A549 (cell line): ENCODE results near the gene DAPL1. TPM values are rescaled to one million over a fixed set of nuclear protein-coding genes. Genes with fewer than 3 reads are reported as not detected.

Source experiments
- ATAC-seq, 2 experiments: fragments of 200-7000 bp in 1 of 2; fragments of >200 bp in 1 of 2; cut with Nextera tagmentation in 1 of 2; cut with Tn5 transposase in 1 of 2; 3 replicates each; pipeline versions ENCODE4 v1.8.0 to v1.9.1; 2018 to 2020; ENCODE audit warnings: mild to moderate bottlenecking in 1 of 2, moderate library complexity in 1 of 2
- CTCF ChIA-PET: fragments of 300-600 bp; sonication (Branson Sonifier 250); formaldehyde crosslinking; extraction: SDS; loops from one replicate; lab custom pipeline; 2021; ENCODE audit warnings: antibody characterized with exemption, inconsistent platforms; lab: Yijun Ruan, JAX
- POLR2A ChIA-PET: fragments of 350-600 bp; formaldehyde crosslinking; extraction: SDS; loops from one replicate; lab custom pipeline; 2021; ENCODE audit warnings: antibody characterized with exemption, inconsistent platforms; lab: Yijun Ruan, JAX
- DNase-seq, 2 experiments: peaks; one replicate each; pipeline versions ENCODE4 v3.0.0 to v3.0.0-alpha.2; 2011 to 2016; ENCODE audit warnings: low read depth in 1 of 2, low spot score in 1 of 2
- FAIRE-seq: peaks from 2 replicates; lab custom pipeline; 2011; peaks lifted over from hg19 to GRCh38; lab: Jason Lieb, UNC
- H3K27ac ChIP-seq, 2 experiments: fragments of >200 bp; sonication (Bioruptor Twin); formaldehyde crosslinking; 3 replicates each; pipeline ENCODE4 v1.5.1; 2016 to 2017
- H3K4me1 ChIP-seq: fragments of >200 bp; sonication (Bioruptor Twin); formaldehyde crosslinking; 3 replicates; pipeline ENCODE4 v1.6.1; 2016
- H3K4me2 ChIP-seq: fragments of >200 bp; sonication (Bioruptor Twin); formaldehyde crosslinking; 3 replicates; pipeline ENCODE4 v1.6.1; 2016
- H3K4me3 ChIP-seq: fragments of >200 bp; sonication (Bioruptor Twin); formaldehyde crosslinking; 3 replicates; pipeline ENCODE4 v1.5.1; 2016
- H3K9me3 ChIP-seq: fragments of >200 bp; sonication (Bioruptor Twin); formaldehyde crosslinking; 3 replicates; pipeline ENCODE4 v1.6.1; 2016
- CEBPB ChIP-seq, 2 experiments: fragments of >200 bp in 1 of 2; sonication (Bioruptor Twin) in 1 of 2; formaldehyde crosslinking in 1 of 2; IDR thresholded peaks; 2 replicates each; pipeline ENCODE4 v1.6.1; 2012 to 2016
- CHD2 ChIP-seq: fragments of 150-350 bp; IDR thresholded peaks from 2 replicates; pipeline ENCODE4 v1.6.1; 2014; ENCODE audit warnings: low read length; ENCODE audit not compliant: partially characterized antibody
- CHD4 ChIP-seq: fragments of 200-600 bp; sonication (generic); IDR thresholded peaks from 2 replicates; pipeline ENCODE4 v1.6.1; 2016; ENCODE audit warnings: antibody characterized with exemption, mild to moderate bottlenecking, borderline replicate concordance
- CTCF ChIP-seq: fragments of >200 bp; sonication (Bioruptor Twin); formaldehyde crosslinking; IDR thresholded peaks from 3 replicates; pipeline ENCODE4 v1.5.1; 2016
- EHF ChIP-seq: fragments of 250-450 bp; sonication (Bioruptor Pico); IDR thresholded peaks from 2 replicates; pipeline ENCODE4 v1.5.0; 2020; ENCODE audit warnings: mild to moderate bottlenecking
- EP300 ChIP-seq, 2 experiments: fragments of >200 bp; sonication (Bioruptor Twin); formaldehyde crosslinking; IDR thresholded peaks; 2 replicates in 1 of 2; 3 replicates in 1 of 2; pipeline ENCODE4 v1.6.1; 2016 to 2017
- FOSB ChIP-seq: fragments of 250-450 bp; sonication (Bioruptor Pico); IDR thresholded peaks from 2 replicates; pipeline ENCODE4 v1.5.0; 2020; ENCODE audit warnings: mild to moderate bottlenecking, moderate library complexity
- FOSL2 ChIP-seq, 2 experiments: fragments of 450-650 bp in 1 of 2; fragments of >200 bp in 1 of 2; sonication (Bioruptor Twin) in 1 of 2; formaldehyde crosslinking; IDR thresholded peaks; 2 replicates each; pipeline versions ENCODE4 v1.5.0 to v1.6.1; 2016 to 2020; ENCODE audit warnings: mild to moderate bottlenecking in 1 of 2, moderate library complexity in 1 of 2
- FOXS1 ChIP-seq: fragments of 250-450 bp; sonication (Bioruptor Pico); IDR thresholded peaks from 2 replicates; pipeline ENCODE4 v1.5.0; 2020; ENCODE audit warnings: mild to moderate bottlenecking, moderate library complexity
- HDAC2 ChIP-seq: fragments of 200-600 bp; sonication (generic); IDR thresholded peaks from 2 replicates; pipeline ENCODE4 v1.6.1; 2016
- HOXB5 ChIP-seq: fragments of 250-450 bp; sonication (Bioruptor Pico); IDR thresholded peaks from 2 replicates; pipeline ENCODE4 v1.5.0; 2020; ENCODE audit warnings: mild to moderate bottlenecking, moderate library complexity
- JUN ChIP-seq, 2 experiments: fragments of >200 bp; sonication (Bioruptor Twin); formaldehyde crosslinking; IDR thresholded peaks; 2 replicates in 1 of 2; 3 replicates in 1 of 2; pipeline ENCODE4 v1.6.1; 2016 to 2017
- JUNB ChIP-seq: fragments of >200 bp; sonication (Bioruptor Twin); formaldehyde crosslinking; IDR thresholded peaks from 2 replicates; pipeline ENCODE4 v1.6.1; 2016
- KDM1A ChIP-seq: fragments of 200-600 bp; sonication (generic); IDR thresholded peaks from 2 replicates; pipeline ENCODE4 v1.6.1; 2016; ENCODE audit warnings: low read depth, mild to moderate bottlenecking
- KDM5A ChIP-seq: fragments of 200-600 bp; sonication (generic); IDR thresholded peaks from 2 replicates; pipeline ENCODE4 v1.6.1; 2016; ENCODE audit warnings: antibody characterized with exemption, mild to moderate bottlenecking
- MAFK ChIP-seq: fragments of 450-650 bp; IDR thresholded peaks from 2 replicates; pipeline ENCODE4 v1.6.1; 2014; ENCODE audit not compliant: partially characterized antibody
- MYC ChIP-seq: IDR thresholded peaks from 2 replicates; pipeline ENCODE4 v1.6.1; 2012; ENCODE audit warnings: mild to moderate bottlenecking, inconsistent platforms, low read length, improper control_type of control experiment, borderline replicate concordance
- NR3C1 ChIP-seq: fragments of >200 bp; sonication (Bioruptor Twin); formaldehyde crosslinking; IDR thresholded peaks from 3 replicates; pipeline ENCODE4 v1.6.1; 2017
- PHF8 ChIP-seq: fragments of 200-600 bp; sonication (generic); IDR thresholded peaks from 2 replicates; pipeline ENCODE4 v1.6.1; 2016; ENCODE audit warnings: low read depth, mild to moderate bottlenecking, antibody characterized with exemption, moderate library complexity, borderline replicate concordance
- POLR2A ChIP-seq: IDR thresholded peaks from 2 replicates; pipeline ENCODE4 v1.6.1; 2012; ENCODE audit warnings: mild to moderate bottlenecking, low read length
- RCOR1 ChIP-seq: fragments of 150-350 bp; IDR thresholded peaks from 2 replicates; pipeline ENCODE4 v1.6.1; 2014; ENCODE audit warnings: antibody characterized with exemption, low read length, low read depth
- RFX5 ChIP-seq: fragments of 450-650 bp; IDR thresholded peaks from 2 replicates; pipeline ENCODE4 v1.7.1; 2014; ENCODE audit warnings: antibody characterized with exemption, mild to moderate bottlenecking, moderate library complexity
- RNF2 ChIP-seq: fragments of 200-600 bp; sonication (generic); IDR thresholded peaks from 2 replicates; pipeline ENCODE4 v1.6.1; 2016; ENCODE audit warnings: low read depth, mild to moderate bottlenecking, antibody characterized with exemption, moderate library complexity, borderline replicate concordance
- SMC3 ChIP-seq: fragments of >200 bp; sonication (Bioruptor Twin); formaldehyde crosslinking; IDR thresholded peaks from 3 replicates; pipeline ENCODE4 v1.6.1; 2018; ENCODE audit warnings: inconsistent platforms
- TP53 ChIP-seq: fragments of 250-450 bp; sonication (Bioruptor Pico); IDR thresholded peaks from 2 replicates; pipeline ENCODE4 v1.5.0; 2021; ENCODE audit warnings: mild to moderate bottlenecking, moderate library complexity
- USF2 ChIP-seq: fragments of 450-650 bp; IDR thresholded peaks from 2 replicates; pipeline ENCODE4 v1.6.1; 2014; ENCODE audit warnings: antibody characterized with exemption
- WGBS: methylation state at CpG from one replicate; pipeline ENCODE4 v1.1.6; 2017; ENCODE audit errors: missing lambda C conversion rate; 5-methylcytosine and 5-hydroxymethylcytosine counted together
- polyA plus RNA-seq, 4 experiments: library from polyadenylated mRNA; depleted of rRNA in 3 of 4; stranded (reverse); fragments of >200 nt; fragmentation: RNase III in 1 of 4; extraction: RNeasy Plus Mini Kit Qiagen cat#74134 plus additional on column Dnase treatment in 1 of 4; gene quantifications; 2 replicates in 3 of 4; 3 replicates in 1 of 4; pipeline ENCODE4 v1.2.3, GENCODE V29; 2011 to 2017
- TF ChIP-seq, protein P1 (sequence below): IDR thresholded peaks from 2 replicates; pipeline ENCODE4 v1.6.1; 2012
- TF ChIP-seq, protein P2 (sequence below): fragments of 250-450 bp; sonication (Bioruptor Pico); IDR thresholded peaks from 2 replicates; pipeline ENCODE4 v1.5.0; 2020; ENCODE audit warnings: low read depth, mild to moderate bottlenecking, moderate library complexity
- TF ChIP-seq, protein P3 (sequence below): fragments of 200-600 bp; sonication (generic); IDR thresholded peaks from 2 replicates; pipeline ENCODE4 v1.6.1; 2016; ENCODE audit warnings: antibody characterized with exemption, mild to moderate bottlenecking, moderate library complexity

The DAPL1 gene
- polyA plus RNA-seq, 2 of the 4 experiments (the other 2 are of a cell fraction), result not detected

- POLR2A ChIA-PET, result no interaction called here
- CTCF ChIA-PET, result interaction anchor here (0.6 to 1.1 kb wide), 2 partner anchors 36 to 109 kb away, joined by 3 to 5 read pairs; no protein-coding TSS in a partner anchor
- FAIRE-seq, result no peak
- no peak for DNase-seq
- Histone ChIP-seq H3K4me3 (no peak overlapping the region), H3K4me1 (0 out of 3 replicates have a peak, but pooled peaks cover 5% of the 10 kb centered on the region), H3K9me3 (no peaks in the 10 kb centered on the region), H3K27ac (no peak overlapping the region), H3K4me2 (no peak overlapping the region)
- WGBS, result 75% methylated on average over 5 of the region's 5 CpGs
- TF ChIP-seq KDM5A (no peak), HOXB5 (no peak), FOXS1 (CRISPR knock-in tag) (no peak), CHD4 (no peak), PHF8 (no peak), EP300 (IDR thresholded peaks at IDR 0.05) (no peak), TP53 (CRISPR knock-in tag) (no peak), POLR2A (no peak), KDM1A (no peak), SMC3 (no peak), HDAC2 (no peak), EHF (CRISPR knock-in tag) (no peak), CHD2 (no peak), USF2 (no peak), FOSL2 (IDR thresholded peaks at IDR 0.05) (no peak), FOSL2 (CRISPR knock-in tag; IDR thresholded peaks at IDR 0.05) (no peak), FOSB (CRISPR knock-in tag) (no peak), CEBPB (IDR thresholded peaks at IDR 0.05) (no peak), JUNB (no peak)
- TF ChIP-seq, protein P1, sequence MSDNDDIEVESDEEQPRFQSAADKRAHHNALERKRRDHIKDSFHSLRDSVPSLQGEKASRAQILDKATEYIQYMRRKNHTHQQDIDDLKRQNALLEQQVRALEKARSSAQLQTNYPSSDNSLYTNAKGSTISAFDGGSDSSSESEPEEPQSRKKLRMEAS, result no peak
- TF ChIP-seq, protein P2, sequence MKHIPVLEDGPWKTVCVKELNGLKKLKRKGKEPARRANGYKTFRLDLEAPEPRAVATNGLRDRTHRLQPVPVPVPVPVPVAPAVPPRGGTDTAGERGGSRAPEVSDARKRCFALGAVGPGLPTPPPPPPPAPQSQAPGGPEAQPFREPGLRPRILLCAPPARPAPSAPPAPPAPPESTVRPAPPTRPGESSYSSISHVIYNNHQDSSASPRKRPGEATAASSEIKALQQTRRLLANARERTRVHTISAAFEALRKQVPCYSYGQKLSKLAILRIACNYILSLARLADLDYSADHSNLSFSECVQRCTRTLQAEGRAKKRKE (CRISPR knock-in tag), result no peak
- ATAC-seq, result no peak
Observed at GRCh38 chr2:158782616-158783015, 12.5 kb upstream of the DAPL1 start.

GRCh38 chr2:158783923-158784322 is 11.2 kb upstream of the DAPL1 start:
- H3K4me2 ChIP-seq, result no peak overlapping the region
- ChIA-PET CTCF (interaction anchor here (1.5 kb wide), 1 partner anchor 30 kb away, joined by 3 read pairs; no protein-coding TSS in a partner anchor), POLR2A (no interaction called here)
- ATAC-seq (no peak), DNase-seq (no peak), FAIRE-seq (no peak)
- no peaks in the 10 kb centered on the region for H3K9me3 ChIP-seq
- TF ChIP-seq HDAC2 (no peak), RNF2 (no peak), CTCF (no peak), MAFK (no peak), RFX5 (no peak), MYC (no peak), RCOR1 (no peak), NR3C1 (no peak), JUN (IDR thresholded peaks at IDR 0.05) (no peak), KDM1A (no peak)
- TF ChIP-seq, protein P3, sequence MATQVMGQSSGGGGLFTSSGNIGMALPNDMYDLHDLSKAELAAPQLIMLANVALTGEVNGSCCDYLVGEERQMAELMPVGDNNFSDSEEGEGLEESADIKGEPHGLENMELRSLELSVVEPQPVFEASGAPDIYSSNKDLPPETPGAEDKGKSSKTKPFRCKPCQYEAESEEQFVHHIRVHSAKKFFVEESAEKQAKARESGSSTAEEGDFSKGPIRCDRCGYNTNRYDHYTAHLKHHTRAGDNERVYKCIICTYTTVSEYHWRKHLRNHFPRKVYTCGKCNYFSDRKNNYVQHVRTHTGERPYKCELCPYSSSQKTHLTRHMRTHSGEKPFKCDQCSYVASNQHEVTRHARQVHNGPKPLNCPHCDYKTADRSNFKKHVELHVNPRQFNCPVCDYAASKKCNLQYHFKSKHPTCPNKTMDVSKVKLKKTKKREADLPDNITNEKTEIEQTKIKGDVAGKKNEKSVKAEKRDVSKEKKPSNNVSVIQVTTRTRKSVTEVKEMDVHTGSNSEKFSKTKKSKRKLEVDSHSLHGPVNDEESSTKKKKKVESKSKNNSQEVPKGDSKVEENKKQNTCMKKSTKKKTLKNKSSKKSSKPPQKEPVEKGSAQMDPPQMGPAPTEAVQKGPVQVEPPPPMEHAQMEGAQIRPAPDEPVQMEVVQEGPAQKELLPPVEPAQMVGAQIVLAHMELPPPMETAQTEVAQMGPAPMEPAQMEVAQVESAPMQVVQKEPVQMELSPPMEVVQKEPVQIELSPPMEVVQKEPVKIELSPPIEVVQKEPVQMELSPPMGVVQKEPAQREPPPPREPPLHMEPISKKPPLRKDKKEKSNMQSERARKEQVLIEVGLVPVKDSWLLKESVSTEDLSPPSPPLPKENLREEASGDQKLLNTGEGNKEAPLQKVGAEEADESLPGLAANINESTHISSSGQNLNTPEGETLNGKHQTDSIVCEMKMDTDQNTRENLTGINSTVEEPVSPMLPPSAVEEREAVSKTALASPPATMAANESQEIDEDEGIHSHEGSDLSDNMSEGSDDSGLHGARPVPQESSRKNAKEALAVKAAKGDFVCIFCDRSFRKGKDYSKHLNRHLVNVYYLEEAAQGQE, result no peak
- H3K4me1 ChIP-seq, result no peaks in the 10 kb centered on the region
- no peak overlapping the region for H3K27ac ChIP-seq
- H3K4me3 ChIP-seq, result no peak overlapping the region
- WGBS, result 79% methylated on average over 2 of the region's 2 CpGs
